DOHH2 (cell line): Measurements from ENCODE around the gene TMEM106C.

Experiments used
- H3F3A ChIP-seq: fragments of 200-600 bp; sonication (generic), shearing (Covaris generic); 2 replicates; pipeline ENCODE4 v1.6.0; 2016; ENCODE audit warnings: antibody characterized with exemption, mild to moderate bottlenecking; ENCODE audit not compliant: control insufficient read depth, insufficient read depth
- H3K27ac ChIP-seq: fragments of 200-600 bp; sonication (generic); 2 replicates; pipeline ENCODE4 v1.5.1; 2014; ENCODE audit warnings: low read depth, mild to moderate bottlenecking, low read length, moderate library complexity
- H3K27me3 ChIP-seq: fragments of 200-600 bp; sonication (generic); 2 replicates; pipeline ENCODE4 v1.6.1; 2014; ENCODE audit warnings: mild to moderate bottlenecking, low read length, mixed read lengths; ENCODE audit not compliant: control insufficient read depth
- H3K36me3 ChIP-seq: fragments of 200-600 bp; sonication (generic); 2 replicates; pipeline ENCODE4 v1.6.1; 2014; ENCODE audit warnings: mild to moderate bottlenecking, low read length, moderate library complexity, mixed read lengths; ENCODE audit not compliant: control insufficient read depth
- H3K4me1 ChIP-seq: fragments of 200-600 bp; sonication (generic); 2 replicates; pipeline ENCODE4 v1.6.1; 2014; ENCODE audit warnings: mild to moderate bottlenecking, low read length, mixed read lengths; ENCODE audit not compliant: control insufficient read depth
- H3K4me2 ChIP-seq: fragments of 200-600 bp; sonication (generic); 2 replicates; pipeline ENCODE4 v1.6.0; 2014; ENCODE audit warnings: mild to moderate bottlenecking, low read length, moderate library complexity
- H3K4me3 ChIP-seq: fragments of 200-600 bp; sonication (generic); 2 replicates; pipeline ENCODE4 v1.5.1; 2014; ENCODE audit warnings: mild to moderate bottlenecking, low read length, mixed read lengths
- H3K79me2 ChIP-seq: fragments of 200-600 bp; sonication (generic); 2 replicates; pipeline ENCODE4 v1.6.1; 2014; ENCODE audit warnings: mild to moderate bottlenecking, low read length, mixed read lengths; ENCODE audit not compliant: control insufficient read depth
- H3K9me2 ChIP-seq: fragments of 200-600 bp; sonication (generic); replicated peaks from 2 replicates; pipeline ENCODE4 v1.6.1; 2014; ENCODE audit warnings: mild to moderate bottlenecking, low read length, mixed read lengths; ENCODE audit not compliant: control insufficient read depth
- H3K9me3 ChIP-seq: fragments of 200-600 bp; sonication (generic); 2 replicates; pipeline ENCODE4 v1.6.1; 2014; ENCODE audit warnings: antibody characterized with exemption, low read length, mixed read lengths; ENCODE audit not compliant: control insufficient read depth, insufficient read depth
- H4K20me1 ChIP-seq: fragments of 200-600 bp; sonication (generic); 2 replicates; pipeline ENCODE4 v1.6.0; 2014; ENCODE audit warnings: low read depth, mild to moderate bottlenecking, antibody characterized with exemption, low read length, moderate library complexity; ENCODE audit not compliant: control insufficient read depth, insufficient read depth
- CTCF ChIP-seq: fragments of 200-600 bp; sonication (generic); IDR thresholded peaks from one replicate; pipeline ENCODE4 v1.5.1; 2014; ENCODE audit warnings: antibody characterized with exemption, mild to moderate bottlenecking, low read depth, low read length; ENCODE audit not compliant: poor library complexity, severe bottlenecking
- EZH2phosphoT487 ChIP-seq: fragments of 200-600 bp; sonication (generic); IDR thresholded peaks from 2 replicates; pipeline ENCODE4 v1.6.1; 2017; ENCODE audit warnings: borderline replicate concordance, mild to moderate bottlenecking, antibody characterized with exemption, low read length, moderate library complexity, mixed read lengths

The TMEM106C gene

GRCh38 chr12:47990351-47991105 lies 27.1 kb downstream of the TMEM106C start:
- H3K79me2 ChIP-seq, result no peaks in the 10 kb centered on the region
- H3K4me2 ChIP-seq, result peak overlapping the region; percentile 56

GRCh38 chr12:47991106-47992061 lies 28.0 kb downstream of the TMEM106C start:
- Histone ChIP-seq H3K4me2 (no peak overlapping the region), H3K4me1 (peaks cover 21% of the 10 kb centered on the region), H3F3A (peaks cover 4% of the 10 kb centered on the region; the same call in 1 of the 2 replicates), H3K79me2 (no peaks in the 10 kb centered on the region), H3K9me2 (no peaks in the 10 kb centered on the region), H3K9me3 (no peaks in the 10 kb centered on the region), H4K20me1 (no peaks in the 10 kb centered on the region), H3K27ac (no peak overlapping the region), H3K4me3 (no peak overlapping the region), H3K27me3 (peaks cover 4% of the 10 kb centered on the region; the same call in 1 of the 2 replicates), H3K36me3 (no peaks in the 10 kb centered on the region)
- TF ChIP-seq EZH2phosphoT487 (no peak), CTCF (no peak)

More at GRCh38 chr12:47990351-47991105, 27.1 kb downstream of the TMEM106C start:
- Histone ChIP-seq H3K9me3 (no peaks in the 10 kb centered on the region), H3K36me3 (no peaks in the 10 kb centered on the region), H3K27ac (peak overlapping the region; percentile 60), H3F3A (peaks cover 4% of the 10 kb centered on the region; the same call in 1 of the 2 replicates), H4K20me1 (no peaks in the 10 kb centered on the region), H3K27me3 (peaks cover 3% of the 10 kb centered on the region; the same call in 1 of the 2 replicates), H3K9me2 (no peaks in the 10 kb centered on the region), H3K4me3 (peak overlapping the region; percentile 40; the same call in 1 of the 2 replicates), H3K4me1 (peaks cover 21% of the 10 kb centered on the region)
- TF ChIP-seq EZH2phosphoT487 (no peak), CTCF (no peak)

- Histone ChIP-seq H3K4me3 (no peak overlapping the region), H3K36me3 (no peaks in the 10 kb centered on the region), H4K20me1 (no peaks in the 10 kb centered on the region), H3K79me2 (no peaks in the 10 kb centered on the region), H3K9me2 (no peaks in the 10 kb centered on the region), H3K27ac (no peak overlapping the region), H3K4me1 (peaks cover 21% of the 10 kb centered on the region), H3K9me3 (no peaks in the 10 kb centered on the region), H3K27me3 (peaks cover 14% of the 10 kb centered on the region), H3F3A (peaks cover 4% of the 10 kb centered on the region; the same call in 1 of the 2 replicates), H3K4me2 (no peak overlapping the region)
- TF ChIP-seq CTCF, result no peak
- TF ChIP-seq EZH2phosphoT487, result no peak
Observed at GRCh38 chr12:47992776-47993175, 29.4 kb downstream of the TMEM106C start.
